OCI-LY7 (cell line): ENCODE data around the gene PRKAB2.

Experiments used
- CTCF ChIP-seq: fragments of 200-600 bp; sonication (generic); conservative IDR thresholded peaks from 2 replicates; pipeline ENCODE4 v1.5.1; 2014; ENCODE audit warnings: mild to moderate bottlenecking, antibody characterized with exemption, low read length, moderate library complexity, mixed read lengths
- EZH2phosphoT487 ChIP-seq: fragments of 200-600 bp; sonication (generic); IDR thresholded peaks from 2 replicates; pipeline ENCODE4 v1.6.1; 2018; ENCODE audit warnings: low read depth, borderline replicate concordance, mild to moderate bottlenecking, mixed run types, antibody characterized with exemption, low read length, moderate library complexity, mixed read lengths

GRCh38 chr1:147209825-147210821, 37.9 kb upstream of the PRKAB2 start:
- TF ChIP-seq CTCF (no peak), EZH2phosphoT487 (no peak)
